Ovary (tissue), 3 donors: ENCODE results near the gene ADAM12.

Experiments
- EP300 ChIP-seq: sonication (generic); formaldehyde crosslinking; IDR thresholded peaks from one replicate; pipeline ENCODE4 v1.6.1; 2017; ENCODE audit warnings: antibody characterized with exemption
- TF ChIP-seq, protein P1 (sequence below), 3 donors: fragments of 450-650 bp in 2 of 3; fragments of 200-600 bp in 1 of 3; IDR thresholded peaks; one replicate each; pipeline versions ENCODE4 v1.5.1 to v1.8.0; 2016 to 2022; ENCODE audit warnings: antibody characterized with exemption in 3 of 3, mild to moderate bottlenecking in 1 of 3
- donor health status: DM: no; HTN: no; CAD: no.

DNA sequence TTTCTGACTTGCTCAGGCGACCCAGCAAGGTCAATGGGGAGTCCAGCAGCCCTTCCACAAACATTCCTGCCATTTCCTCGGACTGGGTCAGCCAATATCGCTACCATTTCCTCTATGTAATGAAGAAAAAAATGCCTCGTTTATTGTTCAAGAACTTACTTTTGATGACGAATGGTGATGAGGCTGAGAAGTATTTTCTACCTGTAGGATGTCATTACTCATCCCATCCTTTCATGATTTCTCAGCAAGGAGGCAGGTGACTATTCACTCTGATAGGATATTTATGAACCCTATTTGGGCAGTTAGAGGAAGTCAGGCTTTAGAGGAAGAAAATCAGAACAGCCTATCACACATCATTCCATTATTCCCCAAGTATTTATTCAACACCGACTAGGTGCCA lies 313.3 kb downstream of the ADAM12 start:
- TF ChIP-seq, protein P1, sequence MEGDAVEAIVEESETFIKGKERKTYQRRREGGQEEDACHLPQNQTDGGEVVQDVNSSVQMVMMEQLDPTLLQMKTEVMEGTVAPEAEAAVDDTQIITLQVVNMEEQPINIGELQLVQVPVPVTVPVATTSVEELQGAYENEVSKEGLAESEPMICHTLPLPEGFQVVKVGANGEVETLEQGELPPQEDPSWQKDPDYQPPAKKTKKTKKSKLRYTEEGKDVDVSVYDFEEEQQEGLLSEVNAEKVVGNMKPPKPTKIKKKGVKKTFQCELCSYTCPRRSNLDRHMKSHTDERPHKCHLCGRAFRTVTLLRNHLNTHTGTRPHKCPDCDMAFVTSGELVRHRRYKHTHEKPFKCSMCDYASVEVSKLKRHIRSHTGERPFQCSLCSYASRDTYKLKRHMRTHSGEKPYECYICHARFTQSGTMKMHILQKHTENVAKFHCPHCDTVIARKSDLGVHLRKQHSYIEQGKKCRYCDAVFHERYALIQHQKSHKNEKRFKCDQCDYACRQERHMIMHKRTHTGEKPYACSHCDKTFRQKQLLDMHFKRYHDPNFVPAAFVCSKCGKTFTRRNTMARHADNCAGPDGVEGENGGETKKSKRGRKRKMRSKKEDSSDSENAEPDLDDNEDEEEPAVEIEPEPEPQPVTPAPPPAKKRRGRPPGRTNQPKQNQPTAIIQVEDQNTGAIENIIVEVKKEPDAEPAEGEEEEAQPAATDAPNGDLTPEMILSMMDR (IDR thresholded peaks at IDR 0.05): no peak
- TF ChIP-seq EP300: no peak
